Osteoblast (primary cell): Measurements from ENCODE around the gene DPP6. TPM values are rescaled to one million over a fixed set of nuclear protein-coding genes. Genes with fewer than 3 reads are reported as not detected.
A peak's percentile ranks its signal among the peaks of the same experiment; 100 is the strongest.
"Not testable (repeated sequence)": the region's sequence is repeated elsewhere in the genome, so short reads cannot be mapped to it uniquely, and the experiment has no call there.

ENCODE experiments used
- DNase-seq: peaks from one replicate; pipeline ENCODE4 v3.0.0; 2011; ENCODE audit warnings: low spot score, mixed read lengths; ENCODE audit not compliant: insufficient read length; ENCODE audit errors: missing footprints
- H2AFZ ChIP-seq: 2 replicates; pipeline ENCODE4 v1.6.0; 2011; ENCODE audit warnings: mild to moderate bottlenecking, low read length
- H3K27ac ChIP-seq: 2 replicates; pipeline ENCODE4 v1.5.1; 2011; ENCODE audit warnings: mild to moderate bottlenecking, low read depth, low read length, moderate library complexity
- H3K27me3 ChIP-seq: 2 replicates; pipeline ENCODE4 v1.6.0; 2012; ENCODE audit warnings: mild to moderate bottlenecking, control low read depth, inconsistent platforms, low read length, moderate library complexity; ENCODE audit not compliant: insufficient read depth
- H3K36me3 ChIP-seq: 2 replicates; pipeline ENCODE4 v1.5.1; 2011; ENCODE audit warnings: mild to moderate bottlenecking, low read length, control low read depth, moderate library complexity; ENCODE audit not compliant: insufficient read depth
- H3K4me1 ChIP-seq: 2 replicates; pipeline ENCODE4 v1.5.1; 2011; ENCODE audit warnings: mild to moderate bottlenecking, low read length, control low read depth, moderate library complexity; ENCODE audit not compliant: insufficient read depth
- H3K4me2 ChIP-seq: 2 replicates; pipeline ENCODE4 v1.6.0; 2011; ENCODE audit warnings: mild to moderate bottlenecking, low read length; ENCODE audit not compliant: insufficient read depth
- H3K4me3 ChIP-seq: fragments of 200-600 bp; sonication (generic); 3 replicates; pipeline ENCODE4 v1.5.1; 2012; ENCODE audit warnings: mild to moderate bottlenecking, low read length, inconsistent platforms; ENCODE audit not compliant: insufficient read depth
- H3K79me2 ChIP-seq: 2 replicates; pipeline ENCODE4 v1.6.0; 2012; ENCODE audit warnings: mild to moderate bottlenecking, low read length, control low read depth, inconsistent platforms; ENCODE audit not compliant: insufficient read depth
- H3K9me3 ChIP-seq: 2 replicates; pipeline ENCODE4 v1.5.1; 2011; ENCODE audit warnings: low read depth, low read length, control low read depth
- H4K20me1 ChIP-seq: 2 replicates; pipeline ENCODE4 v1.6.0; 2012; ENCODE audit warnings: mild to moderate bottlenecking, low read length, control low read depth; ENCODE audit not compliant: insufficient read depth
- total RNA-seq: library from RNA; depleted of rRNA; stranded (reverse); fragments of >200 nt; gene quantifications from 2 replicates; pipeline ENCODE4 v1.2.3, GENCODE V29; 2012
- TF ChIP-seq, protein P1 (sequence below): IDR thresholded peaks from 2 replicates; pipeline ENCODE4 v1.5.1; 2011; ENCODE audit warnings: mild to moderate bottlenecking, low read depth, low read length, moderate library complexity; ENCODE audit errors: extremely low read depth

Gene DPP6
- total RNA-seq, 1 donor, result not detected

DNA sequence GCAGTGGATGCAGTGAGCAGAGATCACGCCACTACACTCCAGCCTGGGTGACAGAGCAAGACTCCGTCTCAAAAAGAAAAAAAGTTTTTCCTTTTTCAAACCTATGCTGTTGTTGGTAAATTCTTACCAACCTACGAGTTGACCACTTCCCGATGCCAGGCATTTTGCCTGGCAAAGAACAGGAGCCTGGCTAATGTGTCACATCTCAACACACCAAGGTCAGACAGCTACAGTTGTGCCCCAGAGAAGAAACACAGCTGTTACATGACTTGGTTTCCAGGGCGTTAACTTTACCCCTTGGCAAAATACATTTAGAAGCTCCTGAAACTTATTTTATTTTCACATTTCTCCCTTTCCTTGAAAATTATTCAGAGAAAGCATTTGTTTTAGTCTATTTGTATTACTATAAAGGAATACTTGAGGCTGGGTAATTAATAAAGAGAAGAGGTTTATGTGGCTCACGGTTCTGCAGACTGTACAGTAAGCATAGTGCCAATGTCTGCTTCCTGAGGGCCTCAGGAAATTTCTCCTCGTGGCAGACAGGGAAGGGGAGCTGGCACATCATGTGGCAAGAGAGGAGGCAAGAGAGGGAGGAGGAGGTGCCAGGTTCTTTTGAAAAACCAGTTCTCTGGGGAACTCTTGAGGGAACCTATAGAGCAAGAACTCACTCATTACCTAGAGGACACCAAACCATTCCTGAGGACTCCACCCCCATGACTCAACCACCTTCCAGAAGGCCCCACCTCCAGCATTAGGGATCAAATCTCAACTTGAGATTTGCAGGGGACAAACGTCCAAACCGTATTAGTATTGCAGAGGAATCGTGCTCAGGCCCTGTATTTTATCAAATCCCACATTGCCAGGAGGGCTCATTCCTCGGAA is 867.4 kb downstream of the DPP6 start:
- Histone ChIP-seq H2AFZ (no peak overlapping the region), H3K36me3 (no peaks in the 10 kb centered on the region), H3K4me1 (no peaks in the 10 kb centered on the region), H3K27ac (no peak overlapping the region), H3K27me3 (peaks cover 4% of the 10 kb centered on the region), H3K79me2 (no peaks in the 10 kb centered on the region), H3K4me3 (no peak overlapping the region), H3K9me3 (no peaks in the 10 kb centered on the region), H4K20me1 (no peaks in the 10 kb centered on the region), H3K4me2 (no peak overlapping the region)
- no peak for DNase-seq
- TF ChIP-seq, protein P1, sequence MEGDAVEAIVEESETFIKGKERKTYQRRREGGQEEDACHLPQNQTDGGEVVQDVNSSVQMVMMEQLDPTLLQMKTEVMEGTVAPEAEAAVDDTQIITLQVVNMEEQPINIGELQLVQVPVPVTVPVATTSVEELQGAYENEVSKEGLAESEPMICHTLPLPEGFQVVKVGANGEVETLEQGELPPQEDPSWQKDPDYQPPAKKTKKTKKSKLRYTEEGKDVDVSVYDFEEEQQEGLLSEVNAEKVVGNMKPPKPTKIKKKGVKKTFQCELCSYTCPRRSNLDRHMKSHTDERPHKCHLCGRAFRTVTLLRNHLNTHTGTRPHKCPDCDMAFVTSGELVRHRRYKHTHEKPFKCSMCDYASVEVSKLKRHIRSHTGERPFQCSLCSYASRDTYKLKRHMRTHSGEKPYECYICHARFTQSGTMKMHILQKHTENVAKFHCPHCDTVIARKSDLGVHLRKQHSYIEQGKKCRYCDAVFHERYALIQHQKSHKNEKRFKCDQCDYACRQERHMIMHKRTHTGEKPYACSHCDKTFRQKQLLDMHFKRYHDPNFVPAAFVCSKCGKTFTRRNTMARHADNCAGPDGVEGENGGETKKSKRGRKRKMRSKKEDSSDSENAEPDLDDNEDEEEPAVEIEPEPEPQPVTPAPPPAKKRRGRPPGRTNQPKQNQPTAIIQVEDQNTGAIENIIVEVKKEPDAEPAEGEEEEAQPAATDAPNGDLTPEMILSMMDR, result no peak

- H3K79me2 ChIP-seq, H3K9me3 ChIP-seq, H4K20me1 ChIP-seq, H3K27me3 ChIP-seq, H3K36me3 ChIP-seq, H3K4me3 ChIP-seq, H3K4me2 ChIP-seq, DNase-seq, H3K27ac ChIP-seq, H2AFZ ChIP-seq, H3K4me1 ChIP-seq: not testable (repeated sequence)
These were observed 870.3 kb downstream of the DPP6 start for GRCh38 chr7:154922472-154922871.

DNA sequence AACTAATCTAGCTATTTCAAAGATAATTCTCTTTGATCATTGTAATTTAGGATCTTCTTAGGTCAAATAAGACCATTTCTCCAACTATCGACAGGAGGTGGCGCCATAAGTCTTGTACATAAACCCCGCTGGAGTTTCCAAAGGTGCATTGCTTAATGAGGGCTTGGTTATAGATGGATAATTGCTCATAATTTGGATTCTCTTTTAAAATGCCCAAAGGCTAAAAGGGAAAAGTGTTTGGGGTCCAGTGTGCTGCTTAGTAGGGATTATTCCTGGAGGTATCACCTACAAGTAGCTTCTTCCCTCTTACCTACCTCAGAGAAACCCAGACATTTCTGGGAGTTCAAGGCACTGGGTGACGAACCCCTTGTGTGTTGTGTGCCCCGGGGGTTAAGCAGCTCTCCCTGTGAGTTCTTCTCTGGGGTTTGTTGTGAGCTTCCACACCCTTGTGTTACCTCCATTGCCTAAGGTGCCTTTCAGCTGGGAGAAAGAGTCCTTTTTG is 875.5 kb downstream of the DPP6 start:
- H2AFZ ChIP-seq, result peak overlapping the region; percentile 98
- DNase-seq, result no peak
- H4K20me1 ChIP-seq, result no peaks in the 10 kb centered on the region
- H3K79me2 ChIP-seq, result no peaks in the 10 kb centered on the region
- H3K9me3 ChIP-seq, result no peaks in the 10 kb centered on the region
- no peaks in the 10 kb centered on the region for H3K27me3 ChIP-seq
- peak overlapping the region; percentile 82 for H3K4me3 ChIP-seq
- TF ChIP-seq, protein P1, result peak; percentile 66
- peak overlapping the region; percentile 84 for H3K27ac ChIP-seq
- H3K4me1 ChIP-seq, result peaks cover 14% of the 10 kb centered on the region
- no peaks in the 10 kb centered on the region for H3K36me3 ChIP-seq
- H3K4me2 ChIP-seq, result peak overlapping the region; percentile 96

- Histone ChIP-seq H3K9me3 (no peaks in the 10 kb centered on the region), H3K4me1 (peaks cover 14% of the 10 kb centered on the region), H2AFZ (peak overlapping the region; percentile 98), H3K4me3 (peak overlapping the region; percentile 82), H3K27me3 (no peaks in the 10 kb centered on the region), H3K36me3 (no peaks in the 10 kb centered on the region), H3K27ac (peak overlapping the region; percentile 84), H4K20me1 (no peaks in the 10 kb centered on the region), H3K4me2 (peak overlapping the region; percentile 96), H3K79me2 (no peaks in the 10 kb centered on the region)
- peak; percentile 80 for DNase-seq
- TF ChIP-seq, protein P1, result no peak
These were observed 876.2 kb downstream of the DPP6 start for GRCh38 chr7:154928136-154929005.
